ENCODE measurements around the gene CADPS2.
"Not testable (repeated sequence)": the region's sequence is repeated elsewhere in the genome, so short reads cannot be mapped to it uniquely, and the experiment has no call there.

CADPS2 gene

GRCh38 chr7:122702872-122703510, 183.3 kb downstream of the CADPS2 start, which contains the start of gene RNF148:
RNF148 (minus strand) TSS chr7:122702922; CDS start chr7:122702750, 172 bp downstream.
- no peak for DNase-seq

- DNase-seq: no peak
Observed at GRCh38 chr7:122699017-122699416, 187.2 kb downstream of the CADPS2 start, which contains the start of gene RNF133. RNF133 (minus strand) TSS chr7:122699117; CDS start chr7:122698918, 199 bp downstream.

GRCh38 chr7:122695816-122696215, 190.4 kb downstream of the CADPS2 start:
- DNase-seq: no peak

DNA sequence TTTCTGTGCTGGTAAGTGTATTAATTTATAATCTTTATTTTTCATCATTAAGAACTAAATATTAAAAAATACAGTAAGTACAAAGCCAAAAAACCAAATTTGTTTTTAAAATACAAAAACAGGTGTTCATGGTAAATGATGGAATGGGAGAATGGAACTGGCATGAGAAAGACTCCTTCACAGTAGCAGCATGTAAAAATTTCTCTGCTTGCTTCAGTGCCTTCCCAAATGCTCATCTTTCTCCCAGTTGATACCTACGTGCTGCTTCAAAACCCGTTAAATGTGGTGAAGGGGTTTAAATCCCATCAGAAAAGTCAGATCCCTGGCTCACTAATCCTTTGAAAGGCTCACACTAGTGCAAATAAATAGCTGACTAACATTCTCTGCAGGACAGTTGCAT, 191.6 kb downstream of the CADPS2 start:
- no peak for DNase-seq

DNA sequence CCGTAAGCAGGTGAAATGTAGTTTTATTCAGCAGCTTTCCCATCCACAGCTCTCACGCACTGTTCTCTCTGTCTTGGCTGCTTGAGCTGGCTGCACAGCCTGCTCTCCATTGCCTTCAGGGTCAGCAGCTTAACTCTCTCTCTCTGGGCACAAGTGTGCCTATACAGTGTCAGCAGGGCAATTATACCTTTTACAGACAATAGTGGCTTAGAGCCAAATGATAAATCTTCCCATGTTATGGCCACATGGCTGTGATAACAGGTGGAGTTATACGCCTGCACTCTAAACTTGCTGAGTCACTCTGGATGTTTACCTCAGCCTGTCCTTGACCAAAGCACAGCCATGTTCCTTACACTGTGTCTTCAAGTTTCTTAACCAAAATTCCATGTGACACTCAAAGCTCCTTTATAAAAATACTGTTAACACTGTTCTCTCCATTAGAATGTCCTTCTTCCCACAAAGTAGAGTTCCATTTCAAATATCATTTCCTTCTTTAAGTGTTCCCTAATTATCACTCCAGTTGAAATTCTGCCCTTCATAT, 193.4 kb downstream of the CADPS2 start:
- DNase-seq: no peak

GRCh38 chr7:122691569-122692235, 194.6 kb downstream of the CADPS2 start:
- no peak for DNase-seq

GRCh38 chr7:122689346-122690109, 196.7 kb downstream of the CADPS2 start:
- DNase-seq: no peak

DNA sequence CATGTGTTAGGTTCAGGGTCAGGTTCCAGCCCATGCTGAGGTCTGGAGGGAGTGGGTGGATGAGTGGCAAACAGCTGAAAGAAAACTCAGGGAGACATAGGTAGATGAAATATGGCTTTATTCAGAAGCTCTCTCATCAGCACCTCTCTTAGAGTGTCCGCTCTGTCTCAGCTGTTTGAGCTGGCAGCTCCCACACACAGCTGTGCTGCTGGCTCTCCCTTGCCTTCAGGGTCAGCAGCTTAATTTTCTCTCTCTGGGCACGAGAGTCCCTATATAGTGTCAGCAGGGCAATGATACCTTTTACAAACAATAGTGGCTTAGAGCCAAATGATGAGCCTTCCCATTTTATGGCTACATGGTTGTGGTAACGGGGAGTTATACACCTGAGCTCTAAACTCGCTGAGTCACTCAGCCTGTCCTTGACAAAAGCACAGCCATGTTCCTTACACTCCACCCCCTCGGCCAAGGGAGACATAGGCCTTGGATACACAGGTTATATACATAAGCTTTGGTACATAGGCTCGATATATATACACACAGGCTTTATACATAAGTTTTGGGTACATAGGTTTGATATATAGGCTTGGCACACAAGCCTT, 197.8 kb downstream of the CADPS2 start:
- DNase-seq: no peak

DNA sequence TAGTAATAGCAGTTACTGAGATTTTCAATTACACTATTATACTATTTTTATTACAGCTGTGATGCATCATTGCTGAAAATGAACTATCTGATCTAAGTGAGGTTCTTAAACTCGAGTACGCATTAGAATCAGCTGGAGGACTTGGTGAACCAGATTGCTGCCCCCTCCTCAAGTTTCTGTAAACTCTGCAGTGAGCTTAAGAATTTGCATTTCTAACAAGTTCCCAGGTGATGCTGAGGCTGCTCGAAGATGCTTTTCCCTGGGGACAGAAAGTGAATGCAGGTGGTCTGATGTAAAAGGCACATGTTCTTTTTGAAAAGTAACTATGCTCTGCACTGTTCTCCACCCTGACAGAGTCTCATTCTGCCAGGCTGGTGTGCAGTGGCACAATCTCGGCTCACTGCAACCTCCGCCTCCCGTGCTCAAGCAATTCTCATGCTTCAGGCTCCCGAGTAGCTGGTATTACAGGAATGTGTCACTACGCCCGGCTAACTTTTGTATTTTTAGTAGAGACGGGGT, 199.8 kb downstream of the CADPS2 start:
- DNase-seq: no peak

GRCh38 chr7:122684504-122684903, 201.8 kb downstream of the CADPS2 start:
- DNase-seq: no peak

- no peak for DNase-seq
Observed at GRCh38 chr7:122682815-122683550, 203.3 kb downstream of the CADPS2 start.

- not testable (repeated sequence) for DNase-seq
Observed at GRCh38 chr7:122681186-122681585, 205.1 kb downstream of the CADPS2 start.

DNA sequence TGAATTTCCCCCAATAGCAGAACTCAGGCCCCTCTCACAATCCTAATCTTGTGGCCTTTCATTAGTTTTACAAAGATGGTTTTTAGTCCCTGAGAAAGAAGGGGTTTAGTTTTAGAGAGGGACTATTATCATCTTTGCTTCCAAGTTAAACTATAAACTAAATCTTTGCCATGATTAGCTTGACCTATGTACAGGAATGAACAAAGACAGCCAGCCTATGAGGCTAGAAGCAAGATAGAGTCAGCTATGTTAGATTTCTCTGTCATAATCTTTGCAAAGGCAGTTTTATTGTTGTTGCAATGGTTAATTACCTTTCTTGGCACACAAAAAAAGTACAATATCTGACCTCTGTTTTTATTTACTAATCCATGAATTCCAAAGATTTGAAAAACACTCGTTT, 206.4 kb downstream of the CADPS2 start:
- DNase-seq: no peak

DNA sequence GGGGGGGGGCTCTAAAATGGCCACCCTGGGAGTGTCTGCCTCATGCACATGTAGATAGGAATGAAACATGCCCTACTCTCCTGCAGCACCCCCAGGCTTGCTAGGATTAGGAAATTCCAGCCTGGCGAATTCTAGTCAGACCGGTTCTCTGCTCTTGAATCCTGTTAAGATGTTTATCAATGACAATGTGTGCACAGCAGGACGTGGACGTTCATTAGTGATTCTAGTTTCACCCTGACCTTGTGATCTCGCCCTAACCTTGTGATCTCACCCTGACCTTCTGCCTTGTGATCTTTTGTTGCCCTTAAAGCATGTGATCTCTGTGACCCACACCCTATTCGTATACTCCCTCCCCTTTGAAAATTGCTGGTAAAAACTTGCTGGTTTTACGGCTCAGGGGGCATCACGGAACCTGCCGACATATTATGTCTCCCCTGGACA, 207.0 kb downstream of the CADPS2 start:
- not testable (repeated sequence) for DNase-seq

- no peak for DNase-seq
Observed at GRCh38 chr7:122677149-122677548, 209.1 kb downstream of the CADPS2 start.

DNA sequence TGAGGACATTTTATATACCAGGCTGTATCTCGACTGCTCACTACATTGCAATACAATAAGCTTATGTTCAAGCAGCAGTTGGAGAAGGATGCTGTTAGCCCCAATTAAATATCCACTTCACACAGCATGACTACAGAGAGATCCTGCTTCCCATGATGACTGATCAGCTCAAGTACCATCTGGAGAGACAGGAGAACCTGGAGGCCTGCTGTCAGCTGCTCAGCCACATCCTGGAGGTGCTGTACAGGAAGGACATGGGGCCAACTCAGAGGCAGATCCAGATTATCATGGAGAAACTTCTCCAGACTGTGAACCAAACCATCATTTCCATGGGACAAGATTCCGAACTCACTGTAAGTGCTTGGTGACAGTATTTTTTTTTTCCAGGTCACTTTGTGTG, 209.8 kb downstream of the CADPS2 start:
- no peak for DNase-seq

DNA sequence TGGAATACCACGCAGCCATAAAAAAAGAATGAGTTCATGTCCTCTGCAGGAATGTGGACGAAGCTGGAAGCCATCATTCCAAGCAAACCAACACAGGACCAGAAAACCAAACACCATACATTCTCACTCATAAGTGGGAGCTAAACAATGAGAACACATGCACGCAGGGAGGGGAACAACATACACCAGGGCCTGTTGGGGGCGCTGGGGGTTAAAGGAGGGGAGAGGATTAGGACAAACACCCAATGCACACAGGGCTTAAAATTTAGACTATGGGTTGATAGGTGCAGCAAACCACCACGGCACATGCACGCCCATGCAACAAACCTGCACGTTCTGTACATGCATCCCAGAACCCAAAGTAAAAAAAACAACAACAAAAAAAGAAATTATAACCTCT, 210.6 kb downstream of the CADPS2 start:
- no peak for DNase-seq

- no peak for DNase-seq
Observed at GRCh38 chr7:122675011-122675410, 211.2 kb downstream of the CADPS2 start.

DNA sequence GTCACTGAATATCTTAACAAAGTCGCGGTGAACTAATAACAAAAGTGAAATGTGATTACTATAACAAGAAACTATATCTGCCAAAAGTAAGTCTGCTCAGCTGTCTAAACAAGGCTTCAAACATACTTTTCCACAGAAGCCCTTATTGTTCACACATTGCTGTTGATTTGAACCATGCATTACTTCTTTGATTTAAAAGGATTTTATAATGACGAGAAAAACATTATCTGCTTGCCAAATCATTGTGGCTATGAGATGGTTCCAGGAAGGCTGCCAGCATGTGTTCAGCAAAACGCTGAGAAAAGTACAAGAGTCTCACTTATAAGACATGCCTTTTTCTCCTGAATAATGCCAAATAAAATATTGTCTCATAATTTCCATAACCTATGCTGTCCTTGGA, 211.8 kb downstream of the CADPS2 start:
- DNase-seq: no peak

DNA sequence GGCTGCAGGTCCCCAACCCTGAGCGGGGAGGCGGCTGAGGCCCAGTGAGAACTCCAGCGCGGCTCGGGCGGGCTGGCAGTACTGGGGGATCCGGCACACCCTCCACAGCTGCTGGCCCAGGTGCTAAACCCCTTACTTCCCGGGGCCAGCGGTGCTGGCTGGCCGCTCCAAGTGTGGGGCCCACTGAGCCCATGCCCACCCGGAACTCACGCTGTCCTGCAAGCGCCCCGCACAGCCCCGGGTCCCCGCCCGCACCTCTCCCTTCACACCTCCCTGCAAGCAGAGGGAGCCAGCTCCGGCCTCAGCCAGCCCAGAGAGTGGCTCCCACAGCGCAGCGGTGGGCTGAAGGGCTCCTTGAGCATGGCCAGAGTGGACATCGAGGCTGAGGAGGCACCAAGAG, 212.3 kb downstream of the CADPS2 start:
- no peak for DNase-seq

GRCh38 chr7:122672536-122672935, 213.7 kb downstream of the CADPS2 start:
- no peak for DNase-seq

- no peak for DNase-seq
Observed at GRCh38 chr7:122663733-122664132, 222.5 kb downstream of the CADPS2 start.
